ENCODE results near the gene FAM181A.

Gene FAM181A

GRCh38 chr14:93928184-93929047 lies 1.3 kb downstream of the FAM181A start:
- no peak for DNase-seq (ENCODE audit: low spot score)
- no peak for TF ChIP-seq CTCF (IDR thresholded peaks at IDR 0.05; ENCODE audit: extremely low read depth, insufficient read depth, missing control alignments)
- in situ Hi-C loops (cut with MboI; ENCODE audit: low pct_unique_long_range_greater_than_20kb, low sequenced_read_pairs, unreplicated experiment), result no loop called here

GRCh38 chr14:93929048-93929535 lies 1.9 kb downstream of the FAM181A start:
- no peak for TF ChIP-seq CTCF (IDR thresholded peaks at IDR 0.05; ENCODE audit: extremely low read depth, insufficient read depth, missing control alignments)
- DNase-seq (ENCODE audit: low spot score), result no peak
- in situ Hi-C loops (cut with MboI; ENCODE audit: low pct_unique_long_range_greater_than_20kb, low sequenced_read_pairs, unreplicated experiment), result no loop called here

- in situ Hi-C loops (cut with MboI; ENCODE audit: low pct_unique_long_range_greater_than_20kb, low sequenced_read_pairs, unreplicated experiment), result no loop called here
- no peak for TF ChIP-seq CTCF (IDR thresholded peaks at IDR 0.05; ENCODE audit: extremely low read depth, insufficient read depth, missing control alignments)
- DNase-seq (ENCODE audit: low spot score), result no peak
Measured at GRCh38 chr14:93929657-93930056, 2.5 kb downstream of the FAM181A start.

GRCh38 chr14:93930296-93930988 lies 3.3 kb downstream of the FAM181A start:
- in situ Hi-C loops (cut with MboI; ENCODE audit: low pct_unique_long_range_greater_than_20kb, low sequenced_read_pairs, unreplicated experiment), result no loop called here
- DNase-seq (ENCODE audit: low spot score), result no peak
- no peak for TF ChIP-seq CTCF (IDR thresholded peaks at IDR 0.05; ENCODE audit: extremely low read depth, insufficient read depth, missing control alignments)

- no peak for DNase-seq (ENCODE audit: low spot score)
- no peak for TF ChIP-seq CTCF (IDR thresholded peaks at IDR 0.05; ENCODE audit: extremely low read depth, insufficient read depth, missing control alignments)
- in situ Hi-C loops (cut with MboI; ENCODE audit: low pct_unique_long_range_greater_than_20kb, low sequenced_read_pairs, unreplicated experiment), result no loop called here
Measured at GRCh38 chr14:93930989-93931307, 3.8 kb downstream of the FAM181A start.

- no peak for DNase-seq (ENCODE audit: low spot score)
- in situ Hi-C loops (cut with MboI; ENCODE audit: low pct_unique_long_range_greater_than_20kb, low sequenced_read_pairs, unreplicated experiment), result no loop called here
- no peak for TF ChIP-seq CTCF (IDR thresholded peaks at IDR 0.05; ENCODE audit: extremely low read depth, insufficient read depth, missing control alignments)
Measured at GRCh38 chr14:93932642-93933041, 5.5 kb downstream of the FAM181A start.
